NCI-H1092 treated with DMSO at 0.1 percent for 48 hours (cell line): ENCODE results near the gene SPACDR.

Experiments used
- DNase-seq: peaks from one replicate; lab custom pipeline; 2025; lab: John Stamatoyannopoulos, UW

Gene SPACDR

DNA sequence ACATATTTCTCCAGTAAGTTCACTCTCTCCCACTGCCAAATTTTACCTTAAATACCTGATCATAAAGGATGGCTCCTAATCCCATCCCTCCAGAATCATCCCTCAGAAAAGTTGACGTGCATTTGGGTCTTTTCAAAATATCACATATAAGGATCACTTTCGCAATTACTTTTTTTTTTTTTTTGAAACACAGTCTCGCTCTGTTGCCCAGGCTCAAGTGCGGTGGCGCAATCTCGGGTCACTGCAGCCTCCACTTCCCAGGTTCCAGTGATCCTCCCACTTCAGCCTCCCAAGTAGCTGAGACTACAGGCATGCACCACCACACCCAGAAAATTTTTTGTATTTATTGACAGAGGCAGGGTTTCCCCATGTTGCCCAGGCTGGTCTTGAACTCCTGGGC is 53.0 kb downstream of the SPACDR start:
- no peak for DNase-seq

DNA sequence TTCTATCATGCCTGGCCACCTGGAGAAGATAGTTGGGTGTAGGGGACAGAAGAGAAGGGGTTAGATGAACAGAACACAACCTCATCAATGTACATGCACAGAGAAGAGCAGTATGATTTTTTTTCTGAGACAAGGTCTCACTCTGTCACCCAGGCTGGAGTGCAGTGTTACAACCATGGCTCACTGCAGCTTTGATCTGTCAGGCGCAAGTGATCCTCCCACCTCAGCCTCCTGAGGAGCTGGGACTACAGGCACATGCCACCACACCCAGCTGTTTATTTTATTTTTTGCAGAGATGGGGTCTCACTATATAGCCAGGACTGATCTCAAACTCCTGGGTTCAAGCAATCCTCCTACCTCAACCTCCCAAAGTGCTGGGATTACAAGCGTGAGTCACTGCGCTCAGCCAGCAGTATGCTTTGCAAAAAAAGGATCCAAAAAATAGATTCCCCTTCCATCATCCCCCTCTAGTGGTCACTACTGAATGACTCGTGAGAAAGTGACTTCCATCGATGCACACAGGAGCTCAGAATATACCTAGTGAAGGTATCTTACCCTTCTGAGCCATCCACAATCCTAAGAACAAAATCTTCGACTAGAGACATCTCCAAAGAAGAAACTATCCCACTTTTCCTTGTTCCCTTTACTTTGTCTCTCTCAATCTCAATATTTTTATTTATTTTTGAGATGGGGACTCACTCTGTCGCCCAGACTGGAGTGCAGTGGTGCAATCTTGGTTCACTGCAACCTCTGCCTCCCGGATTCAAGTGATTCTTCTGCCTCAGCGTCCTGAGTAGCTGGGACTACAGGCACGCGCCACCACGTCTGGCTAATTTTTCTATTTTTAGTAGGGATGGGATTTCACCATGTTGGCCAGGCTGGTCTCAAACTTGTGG is 56.5 kb downstream of the SPACDR start:
- DNase-seq = peak; percentile 22

DNA sequence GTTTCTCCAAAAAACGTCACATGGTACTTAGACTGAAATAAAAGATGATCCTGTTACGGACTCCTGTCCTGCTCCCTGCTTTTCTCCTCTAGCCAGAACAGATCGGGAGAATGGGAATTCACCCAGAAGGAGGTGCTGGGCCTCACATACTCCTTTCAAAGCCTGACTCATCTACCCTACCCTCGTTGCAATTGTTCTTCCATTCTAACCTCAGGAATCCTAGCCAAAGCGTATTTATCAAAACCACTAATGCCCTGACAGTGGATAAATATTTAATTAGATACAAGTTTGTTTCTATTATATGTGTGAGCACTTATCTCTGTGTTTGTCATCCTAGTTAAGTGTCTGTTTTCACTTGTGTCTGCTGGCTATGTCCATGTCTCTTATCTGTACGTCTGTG is 57.3 kb downstream of the SPACDR start:
- no peak for DNase-seq
